ENCODE measurements around the gene CCBE1. TPM values are rescaled to one million over a fixed set of nuclear protein-coding genes. Genes with fewer than 3 reads are reported as not detected.

Gene CCBE1
- polyA plus RNA-seq, 1 of the 3 experiments (the other 2 are of a cell fraction): 5.0 TPM

DNA sequence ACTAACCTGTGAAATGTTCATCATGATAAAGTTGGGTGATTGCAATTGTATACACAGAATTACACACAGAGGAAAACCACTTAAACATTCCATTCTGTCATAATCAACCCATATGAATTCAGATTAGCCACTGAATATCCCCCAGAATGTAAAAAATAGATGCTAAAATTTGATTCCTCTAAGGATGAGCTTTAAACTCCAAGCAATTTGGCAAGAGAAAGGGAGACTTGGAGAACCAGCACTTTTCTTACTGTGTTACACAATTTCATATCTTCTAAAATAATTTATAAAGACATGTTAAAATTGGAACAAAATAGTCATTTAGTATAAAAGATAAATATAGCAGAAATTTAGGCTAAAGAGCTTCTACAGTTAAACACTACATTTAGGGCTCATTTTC is 191.9 kb downstream of the CCBE1 start:
- H3F3A ChIP-seq (replicated peaks; ENCODE audit: insufficient read depth): no peaks in the 10 kb centered on the region
- CTCF ChIA-PET: no interaction called here
- TF ChIP-seq JUND (IDR thresholded peaks at IDR 0.05): no peak
- TF ChIP-seq RXRA (IDR thresholded peaks at IDR 0.05; ENCODE audit: borderline replicate concordance, low read depth): no peak
- no peak for TF ChIP-seq EZH2phosphoT487 (IDR thresholded peaks at IDR 0.05; ENCODE audit: borderline replicate concordance, low read depth)
- TF ChIP-seq NRF1 (IDR thresholded peaks at IDR 0.05; ENCODE audit: low read depth, low read length): no peak
- no peak for TF ChIP-seq RAD21 (IDR thresholded peaks at IDR 0.05; ENCODE audit: low read length)
- no peak for TF ChIP-seq TEAD4 (IDR thresholded peaks at IDR 0.05; ENCODE audit: borderline replicate concordance, insufficient read depth)
- TF ChIP-seq FOSL2 (IDR thresholded peaks at IDR 0.05; ENCODE audit: borderline replicate concordance, low read depth): no peak
- TF ChIP-seq, protein P1, sequence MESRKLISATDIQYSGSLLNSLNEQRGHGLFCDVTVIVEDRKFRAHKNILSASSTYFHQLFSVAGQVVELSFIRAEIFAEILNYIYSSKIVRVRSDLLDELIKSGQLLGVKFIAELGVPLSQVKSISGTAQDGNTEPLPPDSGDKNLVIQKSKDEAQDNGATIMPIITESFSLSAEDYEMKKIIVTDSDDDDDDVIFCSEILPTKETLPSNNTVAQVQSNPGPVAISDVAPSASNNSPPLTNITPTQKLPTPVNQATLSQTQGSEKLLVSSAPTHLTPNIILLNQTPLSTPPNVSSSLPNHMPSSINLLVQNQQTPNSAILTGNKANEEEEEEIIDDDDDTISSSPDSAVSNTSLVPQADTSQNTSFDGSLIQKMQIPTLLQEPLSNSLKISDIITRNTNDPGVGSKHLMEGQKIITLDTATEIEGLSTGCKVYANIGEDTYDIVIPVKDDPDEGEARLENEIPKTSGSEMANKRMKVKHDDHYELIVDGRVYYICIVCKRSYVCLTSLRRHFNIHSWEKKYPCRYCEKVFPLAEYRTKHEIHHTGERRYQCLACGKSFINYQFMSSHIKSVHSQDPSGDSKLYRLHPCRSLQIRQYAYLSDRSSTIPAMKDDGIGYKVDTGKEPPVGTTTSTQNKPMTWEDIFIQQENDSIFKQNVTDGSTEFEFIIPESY (IDR thresholded peaks at IDR 0.05; ENCODE audit: borderline replicate concordance, low read depth): no peak
- no peak for TF ChIP-seq FOXJ3 (CRISPR knock-in tag; IDR thresholded peaks at IDR 0.05)
- TF ChIP-seq CHD2 (IDR thresholded peaks at IDR 0.05; ENCODE audit: low read length, partially characterized antibody): no peak
- TF ChIP-seq SIN3A (IDR thresholded peaks at IDR 0.05; ENCODE audit: borderline replicate concordance, low read depth, low read length): no peak
- no peak for TF ChIP-seq YY1 (IDR thresholded peaks at IDR 0.05; ENCODE audit: low read depth)
- no peak for TF ChIP-seq RCOR1 (IDR thresholded peaks at IDR 0.05; ENCODE audit: low read length)
- no peak for TF ChIP-seq POLR2AphosphoS5 (IDR thresholded peaks at IDR 0.05; ENCODE audit: low read depth, low read length)
- no peak for TF ChIP-seq GATA2 (CRISPR knock-in tag; IDR thresholded peaks at IDR 0.05)
- TF ChIP-seq, protein P2, sequence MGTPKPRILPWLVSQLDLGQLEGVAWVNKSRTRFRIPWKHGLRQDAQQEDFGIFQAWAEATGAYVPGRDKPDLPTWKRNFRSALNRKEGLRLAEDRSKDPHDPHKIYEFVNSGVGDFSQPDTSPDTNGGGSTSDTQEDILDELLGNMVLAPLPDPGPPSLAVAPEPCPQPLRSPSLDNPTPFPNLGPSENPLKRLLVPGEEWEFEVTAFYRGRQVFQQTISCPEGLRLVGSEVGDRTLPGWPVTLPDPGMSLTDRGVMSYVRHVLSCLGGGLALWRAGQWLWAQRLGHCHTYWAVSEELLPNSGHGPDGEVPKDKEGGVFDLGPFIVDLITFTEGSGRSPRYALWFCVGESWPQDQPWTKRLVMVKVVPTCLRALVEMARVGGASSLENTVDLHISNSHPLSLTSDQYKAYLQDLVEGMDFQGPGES (IDR thresholded peaks at IDR 0.05; ENCODE audit: low read depth, low read length): no peak
- TF ChIP-seq, protein P3, sequence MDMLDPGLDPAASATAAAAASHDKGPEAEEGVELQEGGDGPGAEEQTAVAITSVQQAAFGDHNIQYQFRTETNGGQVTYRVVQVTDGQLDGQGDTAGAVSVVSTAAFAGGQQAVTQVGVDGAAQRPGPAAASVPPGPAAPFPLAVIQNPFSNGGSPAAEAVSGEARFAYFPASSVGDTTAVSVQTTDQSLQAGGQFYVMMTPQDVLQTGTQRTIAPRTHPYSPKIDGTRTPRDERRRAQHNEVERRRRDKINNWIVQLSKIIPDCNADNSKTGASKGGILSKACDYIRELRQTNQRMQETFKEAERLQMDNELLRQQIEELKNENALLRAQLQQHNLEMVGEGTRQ (IDR thresholded peaks at IDR 0.05; ENCODE audit: borderline replicate concordance, low read depth, low read length): no peak
- no peak for TF ChIP-seq RFX5 (IDR thresholded peaks at IDR 0.05; ENCODE audit: low read length)
- no peaks in the 10 kb centered on the region for H3K9me3 ChIP-seq
- H3K36me3 ChIP-seq (replicated peaks in 1 of 2; ENCODE audit: control insufficient read depth in 1 of 2, insufficient read depth in 2 of 2, low read length in 1 of 2): no peaks in the 10 kb centered on the region
- no peaks in the 10 kb centered on the region for H3K27me3 ChIP-seq (ENCODE audit: insufficient read depth)
- H3K4me3 ChIP-seq (ENCODE audit: low read depth in 2 of 2, low read length in 1 of 2): no peak overlapping the region
- H2AFZ ChIP-seq (ENCODE audit: low read depth): no peak overlapping the region
- no peaks in the 10 kb centered on the region for H4K20me1 ChIP-seq (ENCODE audit: insufficient read depth)
- H3K4me1 ChIP-seq (ENCODE audit: control insufficient read depth in 1 of 2, insufficient read depth in 2 of 2, low read depth in 1 of 2, low read length in 1 of 2): peaks cover 7 to 21% of the 10 kb centered on the region in 2 experiments; a peak in 2 of 4 replicates
- no peaks in the 10 kb centered on the region for H3K79me2 ChIP-seq (ENCODE audit: insufficient read depth)
- no peaks in the 10 kb centered on the region for H3K9me2 ChIP-seq
- no peak overlapping the region for H3K27ac ChIP-seq (ENCODE audit: low read depth in 2 of 2, low read length in 1 of 2)
- H3K9ac ChIP-seq: no peak overlapping the region
- DNase-seq: no peak
- POLR2A ChIA-PET: no interaction called here
- H3K4me2 ChIP-seq: no peak overlapping the region
